M059J (cell line): Measurements from ENCODE around the gene COMMD6. TPM values are rescaled to one million over a fixed set of nuclear protein-coding genes. Genes with fewer than 3 reads are reported as not detected.

Experiments used
- DNase-seq: peaks from one replicate; pipeline ENCODE4 v3.0.0-alpha.2; 2012; ENCODE audit warnings: low read depth
- total RNA-seq: library from RNA; depleted of rRNA; stranded (reverse); fragments of >200 nt; shearing (Covaris generic); gene quantifications from 2 replicates; pipeline ENCODE4 v1.2.3, GENCODE V29; 2014

Gene COMMD6
- total RNA-seq, 1 experiment from 2014 or later: 87.4 TPM

DNA sequence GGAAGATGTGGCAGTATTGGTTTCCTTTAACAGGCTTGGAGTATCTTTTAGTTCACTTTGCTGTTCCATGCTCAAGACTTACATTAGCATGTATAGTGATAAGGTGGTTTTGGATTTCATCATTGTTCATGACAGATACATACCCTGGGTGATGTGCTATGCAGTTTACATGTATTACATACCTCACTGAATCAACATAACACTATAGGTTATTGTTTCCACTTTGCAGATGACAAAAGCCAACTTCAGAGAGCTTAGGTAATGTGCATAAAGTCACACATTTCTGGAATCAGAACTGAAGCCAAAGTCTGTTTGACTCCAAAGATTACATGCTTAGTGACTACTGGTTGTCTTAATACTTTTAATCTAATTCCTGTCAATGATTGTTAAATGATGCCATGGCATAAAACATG is 7.1 kb downstream of the COMMD6 start:
- DNase-seq: no peak

DNA sequence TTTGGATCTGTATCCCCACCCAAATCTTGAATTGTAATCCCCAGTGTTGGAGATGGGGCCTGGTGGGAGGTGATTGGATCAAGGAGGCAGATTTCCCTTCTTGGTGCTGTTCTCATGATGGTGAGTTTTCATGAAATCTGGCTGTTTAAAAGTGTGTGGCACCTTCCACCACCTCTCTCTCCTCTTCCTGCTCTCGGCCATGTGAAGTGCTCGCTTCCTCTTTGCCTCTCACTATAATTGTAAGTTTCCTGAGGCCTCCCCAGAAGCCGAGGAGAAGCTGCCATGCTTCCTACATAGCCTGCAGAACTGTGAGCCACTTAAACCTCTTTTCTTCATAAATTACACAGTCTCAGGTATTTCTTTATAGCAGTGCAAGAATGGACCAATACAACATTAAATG is 15.7 kb downstream of the COMMD6 start:
- no peak for DNase-seq

DNA sequence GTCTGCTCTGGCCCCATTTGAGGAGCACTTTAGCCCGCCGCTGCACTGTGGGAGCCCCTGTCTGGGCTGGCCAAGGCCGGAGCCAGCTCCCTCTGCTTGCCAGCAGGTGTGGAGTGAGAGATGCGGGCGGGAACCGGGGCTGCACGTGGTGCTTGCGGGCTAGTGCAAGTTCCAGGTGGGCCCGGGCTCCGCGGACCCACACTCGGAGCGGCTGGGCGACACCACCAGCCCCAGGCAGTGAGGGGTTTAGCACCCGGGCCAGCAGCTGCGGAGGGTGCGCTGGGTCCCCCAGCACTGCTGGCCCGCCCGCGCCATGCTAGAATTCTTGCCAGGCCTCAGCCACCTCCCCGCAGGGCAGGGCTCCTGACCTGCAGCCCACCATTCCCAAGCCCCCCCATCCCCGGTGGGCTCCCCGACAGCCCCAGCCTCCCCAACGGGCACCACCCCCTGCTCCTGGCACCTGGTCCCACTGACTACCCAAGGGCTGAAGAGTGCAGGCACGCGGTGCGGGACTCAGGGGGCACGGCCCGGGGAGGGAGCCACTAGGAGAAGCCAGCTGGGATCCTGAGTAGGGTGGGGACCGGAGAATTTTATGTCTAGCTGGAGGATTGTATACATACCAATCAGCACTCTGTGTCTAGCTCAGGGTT is 19.1 kb downstream of the COMMD6 start:
- no peak for DNase-seq

DNA sequence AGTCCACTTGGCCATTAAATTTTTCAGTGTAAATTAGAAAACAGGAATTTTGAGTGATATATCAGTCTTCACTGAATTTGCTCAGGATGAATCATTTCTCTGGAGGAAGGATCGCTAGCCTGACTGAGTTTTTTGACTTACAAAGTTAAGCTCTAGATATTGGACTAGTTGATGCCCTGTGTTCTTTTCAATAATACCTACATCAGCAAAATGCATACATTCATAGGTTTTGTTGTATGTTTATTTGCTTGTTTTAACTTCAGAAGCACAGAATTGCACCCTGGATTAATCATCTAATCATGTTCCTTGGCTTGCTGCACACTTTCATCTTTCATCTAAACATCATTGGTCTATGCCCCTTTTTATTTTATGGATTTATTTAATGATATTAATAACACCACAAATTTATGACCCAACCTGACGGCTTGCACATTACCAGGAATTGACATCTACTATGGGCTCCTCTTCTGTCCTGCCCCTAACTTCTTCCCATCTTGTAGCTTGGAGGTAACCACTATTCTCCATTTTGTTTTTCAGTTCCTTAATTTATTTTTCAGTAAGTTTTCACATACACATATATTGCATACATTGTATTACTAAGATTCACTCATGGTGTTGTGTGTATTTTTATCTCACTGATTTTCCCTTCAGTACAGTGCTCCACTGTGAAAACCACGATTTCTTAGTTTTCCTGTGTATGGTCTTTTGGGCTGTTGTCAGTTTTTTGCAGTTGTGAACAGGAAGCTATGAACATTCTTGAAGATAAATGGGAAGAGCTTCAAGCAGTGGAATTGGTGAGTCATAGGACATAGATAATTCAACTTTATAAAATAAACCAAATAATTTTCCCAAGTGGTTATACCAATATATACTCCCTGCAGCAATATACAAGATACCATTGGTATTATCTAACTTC is 23.3 kb downstream of the COMMD6 start:
- peak; percentile 24 for DNase-seq

DNA sequence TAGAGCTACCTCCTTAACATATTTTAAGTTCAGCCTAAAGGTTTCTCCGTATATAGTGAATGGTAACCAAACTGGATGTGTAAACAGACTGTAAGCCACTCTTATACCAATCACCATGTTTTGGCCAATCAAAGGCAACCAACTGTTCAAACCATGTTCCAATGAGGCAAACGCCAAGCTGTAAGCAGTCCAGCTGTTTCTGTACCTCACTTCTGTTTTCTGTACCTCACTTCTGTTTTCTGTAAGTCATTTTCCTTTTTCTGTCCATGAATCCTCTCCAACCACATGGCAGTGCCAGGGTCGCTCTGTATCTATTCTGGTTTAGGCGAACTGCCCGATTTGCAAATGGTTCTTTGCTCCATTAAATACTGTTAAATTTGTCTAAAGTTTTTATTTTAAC is 24.4 kb downstream of the COMMD6 start:
- DNase-seq: no peak

DNA sequence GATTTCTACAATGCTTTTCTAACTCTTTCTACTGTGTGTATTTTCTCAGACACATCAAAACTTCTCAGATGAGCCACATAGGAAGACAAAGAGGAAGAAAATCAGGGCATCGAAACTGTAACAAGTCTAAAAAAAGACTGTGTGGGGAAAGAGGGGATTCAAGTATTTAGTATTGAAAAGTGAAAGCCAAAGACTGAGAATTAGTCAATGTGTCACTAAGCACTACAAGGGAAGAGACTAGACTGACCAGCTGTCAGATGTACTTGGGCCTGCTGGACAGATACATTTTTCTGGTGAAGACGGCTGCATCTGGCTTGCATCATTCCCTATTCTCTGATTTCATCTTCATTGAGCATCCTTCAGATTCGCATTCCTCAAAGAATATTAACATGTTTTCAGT is 25.4 kb downstream of the COMMD6 start:
- no peak for DNase-seq

DNA sequence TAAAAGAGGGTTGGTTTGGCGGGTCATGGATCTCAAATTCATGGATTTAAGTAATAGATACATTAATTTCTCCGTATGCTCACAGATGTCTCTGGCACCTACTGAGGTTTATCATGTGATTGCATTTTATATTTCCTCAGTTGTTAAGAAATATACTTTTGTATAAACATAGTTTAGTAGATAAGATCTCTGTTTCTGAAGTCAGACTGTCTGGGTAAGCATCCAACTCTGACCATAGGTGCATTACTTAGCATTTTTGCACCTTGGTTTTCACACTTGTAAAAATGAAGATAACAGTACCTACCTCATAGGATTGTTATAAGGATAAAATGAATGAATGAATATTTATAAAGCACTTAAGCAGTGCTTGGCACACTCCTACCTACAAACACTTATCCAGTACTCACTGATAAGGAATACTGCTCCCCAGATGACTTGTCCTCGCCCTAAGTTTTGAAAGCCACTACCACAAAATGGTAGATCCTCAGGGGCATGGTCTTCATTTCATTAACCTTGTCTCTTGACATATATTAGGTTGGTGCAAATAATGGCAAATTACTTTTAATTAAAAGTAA is 26.5 kb downstream of the COMMD6 start:
- DNase-seq: no peak

DNA sequence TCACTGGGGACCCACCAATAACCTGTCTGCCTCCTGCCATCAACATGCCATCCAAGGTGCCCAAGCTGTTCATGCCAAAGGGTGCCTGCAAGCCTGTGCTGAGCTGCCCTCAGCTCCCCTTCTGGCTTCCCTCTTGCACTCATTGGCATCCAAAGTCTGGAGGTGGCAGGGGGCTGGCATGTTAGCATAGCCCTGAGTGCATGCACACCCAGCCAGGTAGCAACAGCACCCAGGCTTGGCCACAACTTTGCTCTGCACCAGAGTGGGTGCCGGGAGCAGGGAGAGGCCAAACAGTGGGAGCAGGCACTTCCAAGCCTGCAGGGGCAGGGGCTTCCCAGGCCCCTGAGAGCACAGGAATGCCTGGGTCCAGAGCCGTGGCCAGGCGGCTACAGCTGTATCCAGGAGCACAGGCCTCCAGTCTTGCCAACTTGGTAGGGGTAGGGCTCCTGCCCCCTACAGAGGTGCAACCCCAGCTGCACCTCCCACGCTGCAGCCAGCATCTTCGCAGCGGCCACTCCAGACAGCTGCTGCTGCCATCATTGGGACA is 29.6 kb downstream of the COMMD6 start:
- no peak for DNase-seq

DNA sequence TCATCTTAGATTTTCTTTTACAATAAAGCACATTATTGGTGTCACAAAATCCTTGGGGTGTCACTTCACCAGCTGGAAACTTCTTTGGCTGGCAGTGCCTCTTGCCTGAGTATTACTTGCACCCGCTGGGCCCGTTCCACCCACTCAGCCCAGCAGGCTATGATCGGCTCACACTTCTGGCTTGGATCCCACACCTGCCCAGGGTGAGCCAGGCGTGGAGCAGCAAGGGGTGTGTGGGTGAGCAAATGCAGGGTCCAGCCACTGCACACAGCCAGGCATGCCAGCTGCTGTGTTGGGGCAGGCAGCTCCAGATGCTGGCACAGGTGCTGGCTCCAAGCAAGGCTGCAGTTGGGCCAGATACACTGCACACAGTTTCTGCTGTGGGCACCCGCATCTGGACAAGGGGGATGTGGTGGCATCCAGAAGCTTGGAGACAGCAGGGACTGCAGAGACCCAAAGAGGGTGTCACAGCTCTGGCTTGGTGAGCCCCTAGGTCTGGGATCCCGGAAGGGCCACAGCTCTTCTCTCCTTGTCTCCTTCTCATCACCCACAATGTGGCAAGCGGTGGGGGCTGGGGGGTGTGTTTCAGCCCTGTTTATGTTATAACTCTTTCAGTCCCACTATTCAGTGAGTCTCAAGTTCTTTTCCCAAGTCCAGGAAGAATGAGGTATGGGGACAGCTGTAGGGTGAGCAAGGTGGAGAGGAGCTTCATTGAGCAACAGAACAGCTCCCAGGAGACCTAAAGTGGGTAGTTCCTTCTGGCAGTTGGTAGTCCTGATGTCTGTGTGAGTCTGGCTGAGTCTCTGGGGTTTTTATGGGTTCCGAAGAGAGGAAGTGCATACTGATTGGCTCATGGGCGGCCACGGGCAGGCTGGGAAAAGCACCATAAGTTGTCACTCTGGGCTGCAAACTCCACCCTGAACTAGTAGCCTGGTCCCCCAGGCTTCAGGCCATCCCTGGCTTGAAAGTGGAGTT is 30.3 kb downstream of the COMMD6 start:
- DNase-seq: no peak

DNA sequence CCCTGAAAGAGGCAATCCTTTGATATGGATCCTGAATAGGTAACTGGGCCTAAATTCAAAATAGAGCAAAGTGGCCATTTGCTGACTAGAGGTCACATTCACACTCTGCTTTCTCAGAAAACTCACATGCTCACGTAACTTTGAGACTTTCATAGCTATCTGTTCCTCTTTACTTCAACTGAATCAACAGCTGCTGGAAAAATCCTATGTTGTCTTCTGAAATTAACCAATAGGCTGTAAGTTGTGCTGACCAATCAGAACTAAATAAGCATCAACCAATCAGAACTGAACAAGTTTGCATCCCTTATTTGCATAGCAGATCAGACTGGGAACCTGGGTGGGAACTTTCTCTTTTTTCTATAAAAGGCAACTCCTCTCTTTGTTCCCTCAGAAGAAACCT is 31.6 kb downstream of the COMMD6 start:
- DNase-seq: no peak

DNA sequence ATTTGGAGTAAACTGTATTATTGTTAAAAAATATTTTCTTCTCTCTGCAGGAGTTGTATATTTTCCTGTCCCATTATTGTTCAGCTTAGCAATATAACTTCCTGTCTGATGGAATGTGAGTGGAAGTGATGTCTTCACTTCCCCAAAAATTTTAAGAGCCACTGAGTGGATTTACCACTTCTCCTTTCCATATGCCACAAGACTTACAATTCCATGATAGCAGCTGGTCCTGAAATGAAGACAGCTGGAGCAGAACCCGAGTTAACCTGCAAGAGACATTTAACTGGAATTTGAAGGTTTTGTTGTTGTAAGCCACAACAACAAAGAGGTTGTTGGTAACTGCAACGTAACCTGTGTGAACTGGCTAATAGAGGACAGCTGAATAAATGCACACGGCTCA is 32.3 kb downstream of the COMMD6 start:
- no peak for DNase-seq

DNA sequence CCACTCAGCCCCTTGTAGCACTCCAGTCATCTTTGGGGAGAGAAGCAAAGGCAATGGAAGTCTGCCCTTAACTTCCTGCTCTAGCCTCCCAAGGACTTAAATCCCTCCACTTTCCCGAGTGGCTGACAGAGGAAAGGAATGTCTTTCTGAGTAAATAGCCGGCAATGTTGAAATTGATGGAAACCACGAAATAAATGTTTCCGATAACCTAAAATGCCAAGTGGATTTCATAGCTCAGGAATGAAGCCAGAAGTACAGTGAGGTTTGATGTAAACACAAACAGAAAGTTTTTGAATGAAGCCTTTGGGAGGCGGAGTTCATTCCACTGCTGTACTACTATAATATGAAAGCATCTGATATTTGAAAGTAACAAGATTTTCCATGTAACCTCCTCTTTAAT is 41.7 kb downstream of the COMMD6 start:
- DNase-seq: peak; percentile 90

DNA sequence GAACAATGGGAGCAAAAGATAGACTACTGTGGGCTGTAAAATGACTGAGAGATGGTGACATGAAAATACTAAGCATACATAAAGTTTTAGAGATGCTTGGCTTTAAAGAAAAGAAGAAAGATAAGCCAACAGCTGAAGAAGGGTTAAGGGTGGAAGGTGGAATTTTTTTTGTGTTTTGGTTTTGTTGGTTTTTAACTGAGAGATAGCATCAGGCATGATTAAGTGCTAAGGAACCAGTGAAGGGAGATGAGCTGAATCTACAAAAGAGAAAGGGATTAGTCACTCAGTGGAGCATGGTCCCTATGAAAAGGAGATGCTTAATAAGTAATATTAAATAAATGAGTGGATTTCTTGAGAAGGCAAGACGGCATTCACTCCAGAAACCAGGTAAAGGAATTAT is 43.1 kb downstream of the COMMD6 start:
- peak; percentile 69 for DNase-seq

DNA sequence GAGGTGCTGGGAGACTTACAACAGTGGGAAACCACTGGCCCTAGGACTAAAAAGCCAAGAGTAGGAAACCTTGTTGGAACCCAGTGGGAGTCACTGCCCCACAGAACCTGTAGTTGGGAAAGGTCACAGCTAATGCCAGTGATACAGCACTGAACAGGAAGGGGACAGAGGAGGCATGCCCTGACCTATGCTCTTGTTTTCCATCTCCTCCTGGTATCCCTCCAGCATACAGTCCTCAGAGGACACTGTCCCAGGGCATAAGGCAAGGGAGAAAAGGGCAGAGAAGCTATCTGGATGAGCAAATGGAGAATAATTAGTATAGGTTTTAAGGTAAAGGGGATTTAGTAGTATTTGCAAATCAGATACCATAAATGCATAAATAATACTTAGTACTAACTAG is 44.5 kb downstream of the COMMD6 start:
- no peak for DNase-seq

DNA sequence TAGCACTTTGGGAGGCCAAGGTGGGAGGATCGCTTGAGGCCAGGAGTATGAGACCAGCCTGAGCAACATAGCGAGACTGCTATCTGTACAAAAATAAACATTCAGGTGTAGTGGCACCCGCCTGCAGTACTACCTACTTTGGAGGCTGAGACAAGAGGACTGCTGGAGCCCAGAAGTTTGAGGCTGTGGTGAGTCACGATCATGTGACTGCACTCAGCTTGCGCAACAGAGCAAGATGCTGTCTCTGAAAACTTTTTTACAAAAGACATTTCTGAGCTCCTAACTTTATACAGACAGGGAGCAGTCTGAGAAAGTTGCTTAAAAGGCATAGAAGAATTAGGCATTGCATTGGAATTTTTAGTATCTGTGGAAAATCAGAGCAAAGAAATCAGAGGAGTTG is 45.3 kb downstream of the COMMD6 start:
- DNase-seq: peak; percentile 32

DNA sequence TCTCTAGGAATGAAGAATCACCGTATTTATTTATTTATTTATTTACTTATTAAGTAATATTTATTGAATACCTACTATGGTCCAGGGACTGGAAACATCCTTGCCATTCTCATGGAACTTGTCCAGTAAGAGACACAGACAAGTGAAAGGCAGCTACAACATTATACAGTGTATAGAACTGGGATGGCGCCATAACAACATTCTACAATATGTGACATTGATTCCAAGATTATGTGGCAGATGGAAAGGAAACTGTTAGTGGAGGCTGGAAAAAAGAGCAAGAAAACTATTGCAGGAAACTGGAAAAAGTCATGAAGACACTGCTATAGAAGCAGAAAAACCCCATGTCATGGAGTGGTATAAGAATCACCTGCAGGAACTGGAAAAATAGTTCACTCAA is 46.3 kb downstream of the COMMD6 start:
- DNase-seq: no peak

DNA sequence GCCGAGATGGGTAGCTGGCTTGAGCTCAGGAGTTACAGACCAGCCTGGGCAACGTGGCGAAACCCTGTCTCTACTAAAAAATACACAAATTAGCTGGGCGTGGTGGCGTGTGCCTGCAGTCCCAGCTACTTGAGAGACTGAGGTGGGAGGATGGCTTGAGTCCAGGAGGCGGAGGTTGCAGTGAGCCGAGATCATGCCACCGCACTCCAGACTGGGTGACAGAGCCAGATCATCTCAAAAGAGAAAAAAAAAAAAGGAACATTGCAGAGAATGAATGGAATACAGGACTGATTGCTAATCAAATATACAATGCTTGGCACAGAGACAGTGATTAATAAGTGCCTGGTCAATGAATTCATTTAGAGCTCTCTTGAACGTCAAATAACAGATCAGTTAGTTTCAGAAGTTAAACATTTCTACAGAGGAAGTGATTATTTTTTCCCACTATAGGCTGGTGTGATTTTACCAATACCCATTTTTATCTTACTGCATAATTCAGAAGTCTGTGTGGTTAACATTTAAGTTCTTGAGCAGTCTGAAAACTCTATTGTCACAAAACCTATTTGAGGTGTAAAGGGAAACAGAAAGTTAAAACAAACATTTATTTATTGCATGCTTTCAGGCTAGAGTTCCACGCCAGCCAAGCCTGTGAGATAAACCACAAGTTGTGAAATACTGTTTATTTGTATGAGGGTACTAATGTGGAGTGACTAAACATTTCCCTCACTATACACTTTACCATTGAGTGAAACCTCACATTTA is 48.0 kb downstream of the COMMD6 start:
- peak; percentile 86 for DNase-seq

DNA sequence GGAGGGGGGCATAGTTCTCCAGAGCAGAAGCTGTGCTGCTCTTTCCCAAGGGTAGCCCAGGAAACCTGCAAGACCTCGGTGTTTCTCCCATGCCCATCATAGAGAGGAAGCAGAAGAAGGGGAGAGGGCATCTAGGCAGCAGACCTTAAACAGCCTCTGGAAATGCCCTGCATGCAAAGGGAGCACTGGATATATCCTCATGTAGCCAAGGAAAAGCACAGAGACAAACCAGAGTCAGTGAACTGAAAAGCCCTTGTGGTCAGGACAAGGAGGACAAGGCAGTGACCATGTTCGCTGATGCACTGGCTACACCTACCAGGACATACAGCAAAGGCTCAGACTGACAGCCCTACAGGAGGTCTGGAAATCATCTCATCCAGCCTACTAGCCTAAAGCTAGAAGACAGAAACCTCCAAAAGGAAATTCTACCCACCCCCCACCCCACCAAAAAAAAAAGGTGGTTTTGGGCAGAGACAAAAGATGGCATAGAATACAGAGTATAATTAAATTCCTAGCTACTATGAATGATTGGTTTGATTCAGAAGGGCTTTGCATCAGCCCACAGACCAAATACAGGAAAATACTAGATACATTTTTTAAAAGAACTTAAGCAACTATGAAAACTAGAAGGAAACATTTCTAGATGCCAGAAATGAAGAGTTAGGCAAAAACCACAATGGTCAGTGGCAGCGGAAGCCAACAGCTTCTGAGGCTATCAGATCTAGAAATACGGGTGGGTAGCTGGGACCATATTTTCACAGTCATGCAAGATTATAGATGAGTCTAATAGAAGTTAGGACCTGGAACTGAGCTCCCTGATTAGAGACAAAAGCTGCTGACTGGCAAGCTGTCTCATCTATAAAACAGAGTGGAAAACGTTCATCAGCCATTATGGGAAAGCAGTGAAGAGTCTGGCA is 51.2 kb downstream of the COMMD6 start:
- DNase-seq: peak; percentile 55

DNA sequence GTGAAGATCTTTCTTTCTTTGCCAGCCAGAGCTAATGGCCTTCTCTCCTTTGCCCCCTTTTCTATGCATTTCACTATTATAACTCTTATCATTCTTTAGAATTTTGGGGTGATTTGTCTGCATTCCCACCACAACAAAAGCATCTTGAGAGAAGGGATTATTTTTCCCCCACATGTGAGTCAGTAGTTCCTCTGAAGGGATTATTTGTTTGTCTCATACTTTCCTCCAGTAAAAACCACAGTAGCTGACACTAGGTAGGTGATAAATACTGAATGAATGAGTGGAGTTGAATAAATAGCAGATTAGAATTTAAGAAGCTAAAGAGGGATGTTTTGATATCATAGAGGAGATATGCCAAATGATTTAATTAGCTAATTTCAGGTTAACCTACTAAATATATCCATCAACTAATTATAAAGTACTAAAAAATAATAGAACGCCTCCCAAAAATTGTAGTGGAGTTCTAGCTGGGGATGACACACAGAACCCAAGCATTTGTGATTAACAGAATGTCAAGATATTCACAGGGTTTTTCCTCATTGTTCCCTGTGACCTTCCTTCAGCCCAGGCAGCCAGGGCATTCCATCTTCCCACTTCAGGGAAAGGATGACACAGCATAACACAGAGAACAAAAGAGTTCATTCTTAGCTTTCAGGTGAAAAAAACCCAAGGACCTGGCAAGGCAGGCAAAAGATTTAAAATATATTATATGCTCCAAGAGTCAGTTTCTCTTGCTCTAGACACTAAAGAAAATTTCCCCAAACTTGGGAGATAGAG is 52.2 kb downstream of the COMMD6 start:
- peak; percentile 78 for DNase-seq
